Measurements from ENCODE around the gene KIF21A. TPM values are rescaled to one million over a fixed set of nuclear protein-coding genes. Genes with fewer than 3 reads are reported as not detected.

The KIF21A gene
- total and polyA plus RNA-seq, 4 donors, result 1.2 to 9.0 (median 5.8) TPM

- Histone ChIP-seq H3K27me3 (ENCODE audit: control insufficient read depth in 1 of 2, insufficient read depth in 2 of 2, low read length in 1 of 2) (no peaks in the 10 kb centered on the region), H3K36me3 (ENCODE audit: control insufficient read depth in 1 of 2, insufficient read depth in 2 of 2, low read length in 1 of 2) (no peaks in the 10 kb centered on the region), H3K27ac (ENCODE audit: low read depth in 1 of 2, low read length in 2 of 2) (no peak overlapping the region), H3K9me3 (ENCODE audit: control insufficient read depth, low read length) (no peaks in the 10 kb centered on the region), H3K4me3 (ENCODE audit: low read length in 2 of 2) (no peak overlapping the region), H3K4me1 (ENCODE audit: control insufficient read depth in 1 of 2, insufficient read depth in 2 of 2, low read length in 2 of 2) (no peaks in the 10 kb centered on the region)
- no peak for ATAC-seq (ENCODE audit: low FRiP score)
- WGBS, 2 donors, result 95 to 97% methylated on average over 10 of the region's 10 CpGs
- DNase-seq, result no peak
- intact Hi-C loops (cut with DNase I), result no loop called here
Measured at GRCh38 chr12:39380090-39380489, 62.8 kb downstream of the KIF21A start.

GRCh38 chr12:39378341-39378740 lies 64.6 kb downstream of the KIF21A start:
- ATAC-seq (ENCODE audit: low FRiP score), result no peak

GRCh38 chr12:39375206-39375808 lies 67.6 kb downstream of the KIF21A start:
- no peak for DNase-seq
- no peak overlapping the region for H3K27ac ChIP-seq (ENCODE audit: low read depth in 1 of 2, low read length in 2 of 2)
- no peaks in the 10 kb centered on the region for H3K36me3 ChIP-seq (ENCODE audit: control insufficient read depth in 1 of 2, insufficient read depth in 2 of 2, low read length in 1 of 2)
- no peak for ATAC-seq (ENCODE audit: low FRiP score)
- H3K9me3 ChIP-seq (ENCODE audit: control insufficient read depth, low read length), result no peaks in the 10 kb centered on the region
- WGBS, 2 donors, result 74 to 77% methylated on average over 2 of the region's 2 CpGs
- H3K4me1 ChIP-seq (ENCODE audit: control insufficient read depth in 1 of 2, insufficient read depth in 2 of 2, low read length in 2 of 2), result no peaks in the 10 kb centered on the region
- no peak overlapping the region for H3K4me3 ChIP-seq (ENCODE audit: low read length in 2 of 2)
- intact Hi-C loops (cut with DNase I), result no loop called here
- no peaks in the 10 kb centered on the region for H3K27me3 ChIP-seq (ENCODE audit: control insufficient read depth in 1 of 2, insufficient read depth in 2 of 2, low read length in 1 of 2)

More at GRCh38 chr12:39378341-39378740, 64.6 kb downstream of the KIF21A start:
- no peak for DNase-seq
- Histone ChIP-seq H3K27ac (ENCODE audit: low read depth in 1 of 2, low read length in 2 of 2) (no peak overlapping the region), H3K36me3 (ENCODE audit: control insufficient read depth in 1 of 2, insufficient read depth in 2 of 2, low read length in 1 of 2) (no peaks in the 10 kb centered on the region), H3K9me3 (ENCODE audit: control insufficient read depth, low read length) (no peaks in the 10 kb centered on the region), H3K27me3 (ENCODE audit: control insufficient read depth in 1 of 2, insufficient read depth in 2 of 2, low read length in 1 of 2) (no peaks in the 10 kb centered on the region), H3K4me1 (ENCODE audit: control insufficient read depth in 1 of 2, insufficient read depth in 2 of 2, low read length in 2 of 2) (no peaks in the 10 kb centered on the region), H3K4me3 (ENCODE audit: low read length in 2 of 2) (no peak overlapping the region)
- WGBS, 2 donors, result 59 to 71% methylated on average over 1 of the region's 1 CpG
- intact Hi-C loops (cut with DNase I), result no loop called here

GRCh38 chr12:39372929-39373328 lies 70.0 kb downstream of the KIF21A start:
- Histone ChIP-seq H3K36me3 (ENCODE audit: control insufficient read depth in 1 of 2, insufficient read depth in 2 of 2, low read length in 1 of 2) (no peaks in the 10 kb centered on the region), H3K27me3 (ENCODE audit: control insufficient read depth in 1 of 2, insufficient read depth in 2 of 2, low read length in 1 of 2) (no peaks in the 10 kb centered on the region), H3K9me3 (ENCODE audit: control insufficient read depth, low read length) (no peaks in the 10 kb centered on the region), H3K4me1 (ENCODE audit: control insufficient read depth in 1 of 2, insufficient read depth in 2 of 2, low read length in 2 of 2) (no peaks in the 10 kb centered on the region), H3K4me3 (ENCODE audit: low read length in 2 of 2) (no peak overlapping the region), H3K27ac (ENCODE audit: low read depth in 1 of 2, low read length in 2 of 2) (no peak overlapping the region)
- ATAC-seq (ENCODE audit: low FRiP score) (no peak), DNase-seq (no peak)
- intact Hi-C loops (cut with DNase I), result no loop called here
- 55 to 59% methylated on average over 2 of the region's 2 CpGs for WGBS, 2 donors

GRCh38 chr12:39372204-39372925 lies 70.6 kb downstream of the KIF21A start:
- intact Hi-C loops (cut with DNase I), result no loop called here
- ATAC-seq (ENCODE audit: low FRiP score), result no peak
- no peak for DNase-seq
- no peaks in the 10 kb centered on the region for H3K4me1 ChIP-seq (ENCODE audit: control insufficient read depth in 1 of 2, insufficient read depth in 2 of 2, low read length in 2 of 2)
- no peaks in the 10 kb centered on the region for H3K9me3 ChIP-seq (ENCODE audit: control insufficient read depth, low read length)
- no peaks in the 10 kb centered on the region for H3K36me3 ChIP-seq (ENCODE audit: control insufficient read depth in 1 of 2, insufficient read depth in 2 of 2, low read length in 1 of 2)
- no peaks in the 10 kb centered on the region for H3K27me3 ChIP-seq (ENCODE audit: control insufficient read depth in 1 of 2, insufficient read depth in 2 of 2, low read length in 1 of 2)
- 92 to 94% methylated on average over 2 of the region's 2 CpGs for WGBS, 2 donors
- no peak overlapping the region for H3K27ac ChIP-seq (ENCODE audit: low read depth in 1 of 2, low read length in 2 of 2)
- H3K4me3 ChIP-seq (ENCODE audit: low read length in 2 of 2), result no peak overlapping the region

- 87 to 90% methylated on average over 2 of the region's 2 CpGs for whole genome bisulfite sequencing, 2 donors
- no peaks in the 10 kb centered on the region for H3K36me3 ChIP-seq (ENCODE audit: control insufficient read depth in 1 of 2, insufficient read depth in 2 of 2, low read length in 1 of 2)
- no peak for ATAC-seq (ENCODE audit: low FRiP score)
- no peaks in the 10 kb centered on the region for H3K27me3 ChIP-seq (ENCODE audit: control insufficient read depth in 1 of 2, insufficient read depth in 2 of 2, low read length in 1 of 2)
- H3K4me3 ChIP-seq (ENCODE audit: low read length in 2 of 2), result no peak overlapping the region
- H3K27ac ChIP-seq (ENCODE audit: low read depth in 1 of 2, low read length in 2 of 2), result no peak overlapping the region
- no peaks in the 10 kb centered on the region for H3K9me3 ChIP-seq (ENCODE audit: control insufficient read depth, low read length)
- no peak for DNase-seq
- intact Hi-C loops (cut with DNase I), result no loop called here
- H3K4me1 ChIP-seq (ENCODE audit: control insufficient read depth in 1 of 2, insufficient read depth in 2 of 2, low read length in 2 of 2), result no peaks in the 10 kb centered on the region
Measured at GRCh38 chr12:39369756-39370155, 73.2 kb downstream of the KIF21A start.

- Histone ChIP-seq H3K4me1 (ENCODE audit: control insufficient read depth in 1 of 2, insufficient read depth in 2 of 2, low read length in 2 of 2) (no peaks in the 10 kb centered on the region), H3K9me3 (ENCODE audit: control insufficient read depth, low read length) (no peaks in the 10 kb centered on the region), H3K27me3 (ENCODE audit: control insufficient read depth in 1 of 2, insufficient read depth in 2 of 2, low read length in 1 of 2) (no peaks in the 10 kb centered on the region), H3K4me3 (ENCODE audit: low read length in 2 of 2) (no peak overlapping the region), H3K27ac (ENCODE audit: low read depth in 1 of 2, low read length in 2 of 2) (no peak overlapping the region), H3K36me3 (ENCODE audit: control insufficient read depth in 1 of 2, insufficient read depth in 2 of 2, low read length in 1 of 2) (no peaks in the 10 kb centered on the region)
- ATAC-seq (ENCODE audit: low FRiP score) (no peak), DNase-seq (no peak)
- 98% methylated on average over 2 of the region's 2 CpGs for WGBS, 2 donors
- intact Hi-C loops (cut with DNase I), result no loop called here
Measured at GRCh38 chr12:39368891-39369290, 74.0 kb downstream of the KIF21A start.

- intact Hi-C loops (cut with DNase I), result no loop called here
Measured at GRCh38 chr12:39368096-39368495, 74.8 kb downstream of the KIF21A start.

GRCh38 chr12:39367494-39367893 lies 75.4 kb downstream of the KIF21A start:
- DNase-seq, result no peak
- ATAC-seq (ENCODE audit: low FRiP score), result no peak
- intact Hi-C loops (cut with DNase I), result no loop called here

More at GRCh38 chr12:39368096-39368495, 74.8 kb downstream of the KIF21A start:
- H3K36me3 ChIP-seq (ENCODE audit: control insufficient read depth in 1 of 2, insufficient read depth in 2 of 2, low read length in 1 of 2), result no peaks in the 10 kb centered on the region
- no peaks in the 10 kb centered on the region for H3K4me1 ChIP-seq (ENCODE audit: control insufficient read depth in 1 of 2, insufficient read depth in 2 of 2, low read length in 2 of 2)
- no peak overlapping the region for H3K4me3 ChIP-seq (ENCODE audit: low read length in 2 of 2)
- WGBS, 2 donors, result 19 to 30% methylated on average over 1 of the region's 1 CpG
- no peaks in the 10 kb centered on the region for H3K9me3 ChIP-seq (ENCODE audit: control insufficient read depth, low read length)
- no peak for ATAC-seq (ENCODE audit: low FRiP score)
- no peak for DNase-seq
- H3K27ac ChIP-seq (ENCODE audit: low read depth in 1 of 2, low read length in 2 of 2), result no peak overlapping the region
- no peaks in the 10 kb centered on the region for H3K27me3 ChIP-seq (ENCODE audit: control insufficient read depth in 1 of 2, insufficient read depth in 2 of 2, low read length in 1 of 2)

More at GRCh38 chr12:39367494-39367893, 75.4 kb downstream of the KIF21A start:
- H3K27me3 ChIP-seq (ENCODE audit: control insufficient read depth in 1 of 2, insufficient read depth in 2 of 2, low read length in 1 of 2), result no peaks in the 10 kb centered on the region
- no peaks in the 10 kb centered on the region for H3K9me3 ChIP-seq (ENCODE audit: control insufficient read depth, low read length)
- no peaks in the 10 kb centered on the region for H3K36me3 ChIP-seq (ENCODE audit: control insufficient read depth in 1 of 2, insufficient read depth in 2 of 2, low read length in 1 of 2)
- no peak overlapping the region for H3K4me3 ChIP-seq (ENCODE audit: low read length in 2 of 2)
- H3K4me1 ChIP-seq (ENCODE audit: control insufficient read depth in 1 of 2, insufficient read depth in 2 of 2, low read length in 2 of 2), result no peaks in the 10 kb centered on the region
- no peak overlapping the region for H3K27ac ChIP-seq (ENCODE audit: low read depth in 1 of 2, low read length in 2 of 2)
